HG02885 (cell line): Measurements from ENCODE around the gene EXOSC7.

Experiments used
- ATAC-seq: cut with Tn5 transposase; IDR thresholded peaks from one replicate; pipeline ENCODE4 v1.9.1; 2021; ENCODE audit warnings: mild to moderate bottlenecking; ENCODE audit not compliant: unreplicated experiment, poor library complexity

The EXOSC7 gene

GRCh38 chr3:45020534-45020933 is 44.5 kb downstream of the EXOSC7 start:
- no peak for ATAC-seq

GRCh38 chr3:45021524-45022297 is 45.7 kb downstream of the EXOSC7 start:
- no peak for ATAC-seq

- no peak for ATAC-seq
Observed at GRCh38 chr3:45023675-45024074, 47.6 kb downstream of the EXOSC7 start.

- no peak for ATAC-seq
Observed at GRCh38 chr3:45024542-45025255, 48.7 kb downstream of the EXOSC7 start.

- ATAC-seq = no peak
Observed at GRCh38 chr3:45026038-45026437, 50.0 kb downstream of the EXOSC7 start, which contains the start of gene CLEC3B. TSS of gene CLEC3B (plus strand) at chr3:45026303. CDS start at chr3:45026363, 60 bp downstream.

- ATAC-seq = no peak
Observed at GRCh38 chr3:45026957-45027356, 50.9 kb downstream of the EXOSC7 start.

GRCh38 chr3:45027441-45027840 is 51.4 kb downstream of the EXOSC7 start:
- no peak for ATAC-seq

- ATAC-seq = no peak
Observed at GRCh38 chr3:45029216-45029615, 53.2 kb downstream of the EXOSC7 start.

GRCh38 chr3:45029661-45030060 is 53.6 kb downstream of the EXOSC7 start:
- no peak for ATAC-seq

GRCh38 chr3:45031531-45031930 is 55.5 kb downstream of the EXOSC7 start:
- no peak for ATAC-seq

GRCh38 chr3:45032113-45032512 is 56.1 kb downstream of the EXOSC7 start:
- ATAC-seq = no peak

- no peak for ATAC-seq
Observed at GRCh38 chr3:45033791-45034190, 57.7 kb downstream of the EXOSC7 start.

- ATAC-seq = no peak
Observed at GRCh38 chr3:45034612-45035252, 58.7 kb downstream of the EXOSC7 start.

GRCh38 chr3:45035441-45036301 is 59.6 kb downstream of the EXOSC7 start:
- no peak for ATAC-seq

GRCh38 chr3:45037720-45038455 is 61.8 kb downstream of the EXOSC7 start:
- ATAC-seq = peak; percentile 83

GRCh38 chr3:45041666-45042065 is 65.6 kb downstream of the EXOSC7 start:
- no peak for ATAC-seq

- no peak for ATAC-seq
Observed at GRCh38 chr3:45042162-45042561, 66.1 kb downstream of the EXOSC7 start.

GRCh38 chr3:45043728-45044299 is 67.8 kb downstream of the EXOSC7 start:
- ATAC-seq = no peak

- ATAC-seq = no peak
Observed at GRCh38 chr3:45048244-45048643, 72.2 kb downstream of the EXOSC7 start.
